Measurements from ENCODE around the gene YIPF5.

The YIPF5 gene

GRCh38 chr5:144170276-144171024 is at the start of gene YIPF5, which contains the start of gene KCTD16:
YIPF5 (minus strand) TSS chr5:144170659; CDS start chr5:144169955, 704 bp downstream.
KCTD16 (plus strand) TSS chr5:144170873.
- peak; percentile 98 for DNase-seq

- no peak for DNase-seq
These were observed 49.4 kb upstream of the YIPF5 start for GRCh38 chr5:144219869-144220268.

GRCh38 chr5:144210655-144211054 is 40.2 kb upstream of the YIPF5 start:
- DNase-seq, result no peak

GRCh38 chr5:144209361-144209760 is 38.9 kb upstream of the YIPF5 start:
- no peak for DNase-seq

GRCh38 chr5:144207875-144208444 is 37.5 kb upstream of the YIPF5 start:
- DNase-seq, result no peak

GRCh38 chr5:144206141-144206540 is 35.7 kb upstream of the YIPF5 start:
- DNase-seq, result no peak

GRCh38 chr5:144205141-144205551 is 34.7 kb upstream of the YIPF5 start:
- no peak for DNase-seq

- DNase-seq, result peak; percentile 58
These were observed 33.5 kb upstream of the YIPF5 start for GRCh38 chr5:144203750-144204596.

GRCh38 chr5:144202726-144203125 is 32.3 kb upstream of the YIPF5 start:
- DNase-seq, result no peak

GRCh38 chr5:144202072-144202471 is 31.6 kb upstream of the YIPF5 start:
- DNase-seq, result no peak

GRCh38 chr5:144201588-144201987 is 31.1 kb upstream of the YIPF5 start:
- DNase-seq, result no peak

- no peak for DNase-seq
These were observed 27.9 kb upstream of the YIPF5 start for GRCh38 chr5:144198386-144198785.

- no peak for DNase-seq
These were observed 26.2 kb upstream of the YIPF5 start for GRCh38 chr5:144196612-144197011.

- DNase-seq, result no peak
These were observed 25.0 kb upstream of the YIPF5 start for GRCh38 chr5:144195448-144195847.

- no peak for DNase-seq
These were observed 23.7 kb upstream of the YIPF5 start for GRCh38 chr5:144194144-144194543.

GRCh38 chr5:144192661-144193060 is 22.2 kb upstream of the YIPF5 start:
- DNase-seq, result no peak

- peak; percentile 88 for DNase-seq
These were observed 21.5 kb upstream of the YIPF5 start for GRCh38 chr5:144191998-144192397.

GRCh38 chr5:144191531-144191930 is 21.1 kb upstream of the YIPF5 start:
- DNase-seq, result no peak

- peak; percentile 92 for DNase-seq
These were observed 19.5 kb upstream of the YIPF5 start for GRCh38 chr5:144189800-144190429.

- peak; percentile 89 for DNase-seq
These were observed 17.3 kb upstream of the YIPF5 start for GRCh38 chr5:144187699-144188294.

- DNase-seq, result peak; percentile 53
These were observed 12.9 kb upstream of the YIPF5 start for GRCh38 chr5:144183254-144183889.

- no peak for DNase-seq
These were observed 8.8 kb upstream of the YIPF5 start for GRCh38 chr5:144179226-144179625.
